ENCODE data around the gene DIAPH3.

The DIAPH3 gene

DNA sequence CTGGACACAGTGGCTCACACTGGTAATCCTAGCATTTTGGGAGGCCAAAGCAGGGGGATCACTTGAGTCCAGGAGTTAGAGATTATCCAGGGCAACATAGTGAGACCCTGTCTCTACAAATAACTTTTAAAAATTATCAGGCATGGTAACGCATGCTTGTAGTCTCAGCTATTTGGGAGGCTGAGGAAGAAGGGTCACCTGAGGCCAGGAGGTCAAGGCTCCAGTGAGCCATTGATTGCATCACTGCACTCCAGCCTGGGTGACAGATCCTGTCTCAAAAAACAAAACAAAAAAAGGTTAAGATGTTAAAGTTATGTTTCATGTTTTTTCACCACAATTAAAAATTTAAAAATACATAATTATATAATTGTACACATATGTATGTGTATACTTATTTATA, 19.2 kb upstream of the DIAPH3 start:
- Histone ChIP-seq H4K20me1 (ENCODE audit: insufficient read depth, low read length, poor library complexity, severe bottlenecking) (no peaks in the 10 kb centered on the region), H3K79me2 (ENCODE audit: insufficient read depth, low read length) (no peaks in the 10 kb centered on the region), H3K9me2 (replicated peaks; ENCODE audit: low read depth, low read length) (no peaks in the 10 kb centered on the region), H3K27me3 (ENCODE audit: insufficient read depth, low read length, poor library complexity, severe bottlenecking) (no peaks in the 10 kb centered on the region), H3K9ac (ENCODE audit: low read depth, low read length, poor library complexity, severe bottlenecking) (no peak overlapping the region), H3K9me3 (ENCODE audit: insufficient read depth, low read depth, low read length) (no peaks in the 10 kb centered on the region), H3K4me3 (ENCODE audit: low read length, poor library complexity, severe bottlenecking) (no peak overlapping the region), H3F3A (ENCODE audit: low read depth) (no peaks in the 10 kb centered on the region), H3K4me1 (ENCODE audit: insufficient read depth, low read length, poor library complexity, severe bottlenecking) (no peaks in the 10 kb centered on the region), H3K36me3 (ENCODE audit: insufficient read depth, low read length) (no peaks in the 10 kb centered on the region), H3K4me2 (ENCODE audit: low read depth, low read length, poor library complexity, severe bottlenecking) (no peak overlapping the region), H2AFZ (ENCODE audit: low read length) (no peak overlapping the region)
- TF ChIP-seq, protein P1, sequence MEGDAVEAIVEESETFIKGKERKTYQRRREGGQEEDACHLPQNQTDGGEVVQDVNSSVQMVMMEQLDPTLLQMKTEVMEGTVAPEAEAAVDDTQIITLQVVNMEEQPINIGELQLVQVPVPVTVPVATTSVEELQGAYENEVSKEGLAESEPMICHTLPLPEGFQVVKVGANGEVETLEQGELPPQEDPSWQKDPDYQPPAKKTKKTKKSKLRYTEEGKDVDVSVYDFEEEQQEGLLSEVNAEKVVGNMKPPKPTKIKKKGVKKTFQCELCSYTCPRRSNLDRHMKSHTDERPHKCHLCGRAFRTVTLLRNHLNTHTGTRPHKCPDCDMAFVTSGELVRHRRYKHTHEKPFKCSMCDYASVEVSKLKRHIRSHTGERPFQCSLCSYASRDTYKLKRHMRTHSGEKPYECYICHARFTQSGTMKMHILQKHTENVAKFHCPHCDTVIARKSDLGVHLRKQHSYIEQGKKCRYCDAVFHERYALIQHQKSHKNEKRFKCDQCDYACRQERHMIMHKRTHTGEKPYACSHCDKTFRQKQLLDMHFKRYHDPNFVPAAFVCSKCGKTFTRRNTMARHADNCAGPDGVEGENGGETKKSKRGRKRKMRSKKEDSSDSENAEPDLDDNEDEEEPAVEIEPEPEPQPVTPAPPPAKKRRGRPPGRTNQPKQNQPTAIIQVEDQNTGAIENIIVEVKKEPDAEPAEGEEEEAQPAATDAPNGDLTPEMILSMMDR (conservative IDR thresholded peaks at IDR 0.05; ENCODE audit: low read length) = no peak
- no peak for TF ChIP-seq EZH2phosphoT487 (IDR thresholded peaks at IDR 0.05; ENCODE audit: borderline replicate concordance)

DNA sequence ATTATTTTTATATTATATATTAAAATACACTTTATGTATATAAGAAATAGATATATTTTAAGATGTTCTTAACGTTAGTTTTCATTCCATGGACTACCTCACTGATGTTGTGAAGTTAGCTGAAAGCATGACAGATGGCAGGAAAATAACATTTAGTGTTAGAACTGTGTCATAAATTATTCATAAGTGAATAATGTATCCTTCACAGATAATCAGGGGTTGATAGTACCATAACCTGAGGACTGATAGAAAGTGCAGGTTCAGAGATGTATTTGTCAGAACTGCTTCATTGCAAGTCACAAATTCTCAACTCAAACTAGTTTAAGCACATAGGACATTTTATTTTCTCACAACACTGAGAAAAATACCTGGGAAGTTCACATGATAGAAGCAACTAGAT, 14.6 kb upstream of the DIAPH3 start:
- Histone ChIP-seq H3K79me2 (ENCODE audit: insufficient read depth, low read length) (no peaks in the 10 kb centered on the region), H3K4me3 (ENCODE audit: low read length, poor library complexity, severe bottlenecking) (no peak overlapping the region), H3K4me2 (ENCODE audit: low read depth, low read length, poor library complexity, severe bottlenecking) (no peak overlapping the region), H3K9me2 (replicated peaks; ENCODE audit: low read depth, low read length) (no peaks in the 10 kb centered on the region), H2AFZ (ENCODE audit: low read length) (no peak overlapping the region), H4K20me1 (ENCODE audit: insufficient read depth, low read length, poor library complexity, severe bottlenecking) (no peaks in the 10 kb centered on the region), H3K9me3 (ENCODE audit: insufficient read depth, low read depth, low read length) (no peaks in the 10 kb centered on the region), H3K4me1 (ENCODE audit: insufficient read depth, low read length, poor library complexity, severe bottlenecking) (no peaks in the 10 kb centered on the region), H3K27me3 (ENCODE audit: insufficient read depth, low read length, poor library complexity, severe bottlenecking) (no peaks in the 10 kb centered on the region), H3K36me3 (ENCODE audit: insufficient read depth, low read length) (no peaks in the 10 kb centered on the region), H3F3A (ENCODE audit: low read depth) (no peaks in the 10 kb centered on the region), H3K9ac (ENCODE audit: low read depth, low read length, poor library complexity, severe bottlenecking) (no peak overlapping the region)
- TF ChIP-seq, protein P1 (conservative IDR thresholded peaks at IDR 0.05; ENCODE audit: low read length) = no peak
- no peak for TF ChIP-seq EZH2phosphoT487 (IDR thresholded peaks at IDR 0.05; ENCODE audit: borderline replicate concordance)

DNA sequence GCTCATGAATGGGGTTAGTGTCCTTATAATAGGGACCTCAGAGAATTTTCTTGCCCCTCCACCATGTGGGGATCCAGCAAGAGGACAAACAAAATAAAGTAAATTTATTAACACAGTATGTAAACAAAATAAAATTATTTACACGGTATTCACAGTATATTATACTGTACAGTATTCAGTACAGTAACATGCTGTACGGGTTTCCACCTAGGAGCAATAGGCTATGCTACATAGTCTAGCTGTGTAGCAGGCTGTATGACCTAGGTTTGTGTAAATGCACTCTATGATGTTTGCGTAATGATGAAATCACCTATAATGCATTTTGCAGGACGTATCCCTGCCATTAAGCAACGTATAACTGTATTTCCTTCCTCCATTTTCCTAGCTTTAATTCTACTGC, 11.8 kb upstream of the DIAPH3 start:
- H4K20me1 ChIP-seq (ENCODE audit: insufficient read depth, low read length, poor library complexity, severe bottlenecking) = no peaks in the 10 kb centered on the region
- H3K9ac ChIP-seq (ENCODE audit: low read depth, low read length, poor library complexity, severe bottlenecking) = no peak overlapping the region
- H3K4me2 ChIP-seq (ENCODE audit: low read depth, low read length, poor library complexity, severe bottlenecking) = no peak overlapping the region
- no peaks in the 10 kb centered on the region for H3K36me3 ChIP-seq (ENCODE audit: insufficient read depth, low read length)
- H3K79me2 ChIP-seq (ENCODE audit: insufficient read depth, low read length) = no peaks in the 10 kb centered on the region
- no peak overlapping the region for H2AFZ ChIP-seq (ENCODE audit: low read length)
- H3K9me2 ChIP-seq (replicated peaks; ENCODE audit: low read depth, low read length) = no peaks in the 10 kb centered on the region
- no peak overlapping the region for H3K4me3 ChIP-seq (ENCODE audit: low read length, poor library complexity, severe bottlenecking)
- no peaks in the 10 kb centered on the region for H3K27me3 ChIP-seq (ENCODE audit: insufficient read depth, low read length, poor library complexity, severe bottlenecking)
- H3K9me3 ChIP-seq (ENCODE audit: insufficient read depth, low read depth, low read length) = no peaks in the 10 kb centered on the region
- TF ChIP-seq, protein P1 (conservative IDR thresholded peaks at IDR 0.05; ENCODE audit: low read length) = no peak
- no peak for TF ChIP-seq EZH2phosphoT487 (IDR thresholded peaks at IDR 0.05; ENCODE audit: borderline replicate concordance)
- H3F3A ChIP-seq (ENCODE audit: low read depth) = no peaks in the 10 kb centered on the region
- H3K4me1 ChIP-seq (ENCODE audit: insufficient read depth, low read length, poor library complexity, severe bottlenecking) = no peaks in the 10 kb centered on the region
